ENCODE results near the gene OPN1SW. TPM values are rescaled to one million over a fixed set of nuclear protein-coding genes. Genes with fewer than 3 reads are reported as not detected.

The OPN1SW gene
- total RNA-seq, 2 experiments from 2014 or later, result not detected

DNA sequence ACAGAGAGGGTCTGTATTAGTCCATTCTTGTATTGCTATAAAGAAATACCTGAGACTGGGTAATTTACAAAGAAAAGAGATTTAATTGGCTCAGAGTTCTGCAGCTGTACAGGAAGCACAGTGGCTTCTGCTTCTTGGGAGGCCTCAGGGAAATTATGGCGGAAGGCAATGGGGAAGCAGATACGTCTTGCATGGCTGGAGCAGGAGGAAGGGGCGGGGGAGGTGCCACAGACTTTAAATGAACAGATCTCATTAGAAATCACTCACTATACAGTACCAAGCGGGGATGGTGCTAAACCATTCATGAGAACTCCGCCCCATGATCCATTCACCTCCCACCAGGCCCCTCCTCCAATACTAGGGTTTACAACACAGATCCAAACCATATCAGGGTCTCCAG, 40.2 kb downstream of the OPN1SW start:
- H3K27ac Mint-ChIP-seq, result no peak overlapping the region
- no peak overlapping the region for H3K4me3 Mint-ChIP-seq
- H3K4me1 Mint-ChIP-seq, result peaks cover 19% of the 10 kb centered on the region
- peaks cover 8% of the 10 kb centered on the region for H3K27me3 Mint-ChIP-seq
- CTCF ChIA-PET, result interaction anchor here (1.1 to 2.7 kb wide), 2 partner anchors 10 kb away, joined by 3 to 13 read pairs; no protein-coding TSS in a partner anchor
- no peak for DNase-seq
- no peaks in the 10 kb centered on the region for H3K9me3 Mint-ChIP-seq
- H3K36me3 Mint-ChIP-seq (ENCODE audit: low read depth), result peaks cover 2% of the 10 kb centered on the region
- POLR2A ChIA-PET, result no interaction called here

DNA sequence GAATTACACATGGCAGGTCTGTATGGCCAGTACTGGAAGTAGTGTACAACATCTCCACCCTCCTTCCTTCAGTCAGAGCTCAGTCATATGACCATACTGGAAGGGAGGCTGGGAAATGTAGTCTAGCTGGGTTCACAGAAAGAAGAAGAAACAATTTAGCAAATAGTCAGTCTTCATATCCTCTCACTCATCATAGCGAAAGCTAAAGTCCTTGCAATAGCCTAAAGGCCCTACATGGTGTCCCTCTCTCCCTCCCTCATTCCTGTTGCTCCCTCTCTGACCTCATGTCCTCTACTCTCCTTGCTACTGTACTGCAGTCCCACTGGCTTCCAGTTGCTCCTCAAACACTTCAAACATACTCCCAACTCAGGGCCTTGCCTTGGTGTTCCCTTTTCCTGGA, 40.7 kb downstream of the OPN1SW start:
- Mint-ChIP-seq H3K9me3 (no peaks in the 10 kb centered on the region), H3K4me1 (peaks cover 13% of the 10 kb centered on the region), H3K4me3 (no peak overlapping the region), H3K36me3 (ENCODE audit: low read depth) (peaks cover 2% of the 10 kb centered on the region), H3K27ac (no peak overlapping the region), H3K27me3 (peaks cover 8% of the 10 kb centered on the region)
- DNase-seq, result no peak
- POLR2A ChIA-PET, result no interaction called here
- CTCF ChIA-PET, result interaction anchor here (1.1 to 2.7 kb wide), 2 partner anchors 9 to 11 kb away, joined by 3 to 13 read pairs; no protein-coding TSS in a partner anchor

GRCh38 chr7:128733278-128733645, 42.3 kb downstream of the OPN1SW start:
- Mint-ChIP-seq H3K36me3 (ENCODE audit: low read depth) (no peaks in the 10 kb centered on the region), H3K27me3 (peaks cover 8% of the 10 kb centered on the region), H3K9me3 (no peaks in the 10 kb centered on the region), H3K4me3 (no peak overlapping the region), H3K27ac (no peak overlapping the region), H3K4me1 (peaks cover 3% of the 10 kb centered on the region)
- ChIA-PET CTCF (interaction anchor here (0.9 kb wide), 1 partner anchor 12 kb away, joined by 3 read pairs; no protein-coding TSS in a partner anchor), POLR2A (no interaction called here)
- DNase-seq, result no peak

GRCh38 chr7:128732521-128733277, 42.9 kb downstream of the OPN1SW start:
- POLR2A ChIA-PET, result no interaction called here

GRCh38 chr7:128731184-128731583, 44.4 kb downstream of the OPN1SW start:
- Mint-ChIP-seq H3K9me3 (no peaks in the 10 kb centered on the region), H3K4me3 (no peak overlapping the region), H3K27me3 (peaks cover 14% of the 10 kb centered on the region), H3K4me1 (no peaks in the 10 kb centered on the region), H3K36me3 (ENCODE audit: low read depth) (no peaks in the 10 kb centered on the region), H3K27ac (no peak overlapping the region)
- ChIA-PET POLR2A (no interaction called here), CTCF (no interaction called here)
- DNase-seq, result no peak

More at GRCh38 chr7:128732521-128733277, 42.9 kb downstream of the OPN1SW start:
- Mint-ChIP-seq H3K27ac (no peak overlapping the region), H3K36me3 (ENCODE audit: low read depth) (no peaks in the 10 kb centered on the region), H3K4me1 (no peaks in the 10 kb centered on the region), H3K27me3 (peaks cover 8% of the 10 kb centered on the region), H3K9me3 (no peaks in the 10 kb centered on the region), H3K4me3 (no peak overlapping the region)
- no peak for DNase-seq
- CTCF ChIA-PET, result interaction anchor here (0.6 to 0.9 kb wide), 2 partner anchors 13 to 270 kb away, joined by 3 read pairs; no protein-coding TSS in a partner anchor

DNA sequence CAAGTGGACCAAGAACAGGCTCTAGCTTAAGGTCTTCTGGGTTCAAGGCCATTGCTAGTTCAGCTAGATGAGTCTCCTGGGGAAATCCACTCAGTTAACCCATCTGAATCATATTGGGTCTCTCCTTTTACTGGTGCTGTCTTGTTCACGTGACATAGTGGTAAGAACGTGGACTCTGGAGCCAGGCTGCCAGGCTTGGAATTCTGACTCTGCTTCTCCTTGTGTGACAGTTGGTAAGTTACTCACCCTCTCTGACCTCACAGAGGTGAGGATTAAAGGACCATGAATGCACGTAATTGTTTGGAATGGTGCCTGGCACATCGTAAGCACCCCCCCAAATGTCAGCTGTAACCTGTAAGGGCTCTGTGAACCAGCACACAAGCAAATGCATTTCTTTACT, 46.1 kb downstream of the OPN1SW start:
- no peaks in the 10 kb centered on the region for H3K36me3 Mint-ChIP-seq (ENCODE audit: low read depth)
- no peak for DNase-seq
- peaks cover 23% of the 10 kb centered on the region for H3K27me3 Mint-ChIP-seq
- ChIA-PET CTCF (interaction anchor here (1.2 kb wide), 1 partner anchor 143 kb away, joined by 3 read pairs; no protein-coding TSS in a partner anchor), POLR2A (no interaction called here)
- H3K4me1 Mint-ChIP-seq, result no peaks in the 10 kb centered on the region
- H3K9me3 Mint-ChIP-seq, result no peaks in the 10 kb centered on the region
- no peak overlapping the region for H3K27ac Mint-ChIP-seq
- H3K4me3 Mint-ChIP-seq, result no peak overlapping the region

DNA sequence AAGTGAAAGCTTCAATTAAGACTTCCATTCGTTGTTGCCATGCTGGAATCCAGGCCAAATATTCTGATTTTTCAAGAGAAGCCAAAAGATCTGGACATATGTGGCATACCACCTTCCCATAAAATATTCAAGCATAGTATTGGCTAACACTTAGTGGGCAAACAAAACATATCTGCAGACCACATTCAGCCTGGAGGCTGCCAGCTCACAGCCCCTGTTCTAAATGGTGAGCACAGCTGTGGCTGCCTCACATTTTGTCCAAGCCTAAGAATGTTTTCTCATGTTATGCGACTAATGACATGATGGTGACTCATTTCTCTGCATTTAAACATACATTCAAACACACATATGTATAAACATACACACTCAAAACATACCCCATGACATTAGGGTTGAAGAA, 47.0 kb downstream of the OPN1SW start:
- Mint-ChIP-seq H3K4me3 (no peak overlapping the region), H3K27me3 (peaks cover 27% of the 10 kb centered on the region), H3K36me3 (ENCODE audit: low read depth) (no peaks in the 10 kb centered on the region), H3K27ac (no peak overlapping the region), H3K9me3 (no peaks in the 10 kb centered on the region), H3K4me1 (no peaks in the 10 kb centered on the region)
- ChIA-PET POLR2A (no interaction called here), CTCF (interaction anchor here (0.6 to 1.2 kb wide), 2 partner anchors 44 to 142 kb away, joined by 3 to 4 read pairs; no protein-coding TSS in a partner anchor)
- DNase-seq, result no peak

GRCh38 chr7:128727239-128727638, 48.4 kb downstream of the OPN1SW start:
- H3K27me3 Mint-ChIP-seq, result peaks cover 28% of the 10 kb centered on the region
- H3K9me3 Mint-ChIP-seq, result no peaks in the 10 kb centered on the region
- POLR2A ChIA-PET, result no interaction called here
- no peak overlapping the region for H3K4me3 Mint-ChIP-seq
- CTCF ChIA-PET, result interaction anchor here (1.3 kb wide), 1 partner anchor 11 kb away, joined by 3 read pairs; no protein-coding TSS in a partner anchor
- H3K27ac Mint-ChIP-seq, result no peak overlapping the region
- no peaks in the 10 kb centered on the region for H3K36me3 Mint-ChIP-seq (ENCODE audit: low read depth)
- no peak for DNase-seq
- no peaks in the 10 kb centered on the region for H3K4me1 Mint-ChIP-seq

DNA sequence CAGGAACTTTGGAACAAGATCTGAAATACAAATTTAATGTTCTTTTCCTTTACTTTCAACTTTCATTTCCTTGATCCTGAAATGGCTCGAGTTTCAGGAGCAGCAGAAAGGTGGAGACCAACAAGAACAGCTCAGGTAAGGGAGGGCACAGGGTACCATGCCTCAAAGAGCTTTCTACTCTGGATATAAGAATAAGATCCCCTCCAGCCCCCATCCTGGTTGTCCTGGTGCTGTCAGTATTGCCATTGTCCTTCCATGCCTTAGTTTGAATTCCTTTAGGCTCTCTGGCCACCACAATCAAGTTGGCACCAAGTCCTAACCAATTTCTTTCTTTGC, 48.9 kb downstream of the OPN1SW start:
- Mint-ChIP-seq H3K36me3 (ENCODE audit: low read depth) (no peaks in the 10 kb centered on the region), H3K4me3 (no peak overlapping the region), H3K27me3 (peaks cover 28% of the 10 kb centered on the region), H3K4me1 (no peaks in the 10 kb centered on the region), H3K9me3 (no peaks in the 10 kb centered on the region), H3K27ac (no peak overlapping the region)
- ChIA-PET CTCF (interaction anchor here (1.3 to 2.6 kb wide), 3 partner anchors 8 to 27 kb away, joined by 3 to 13 read pairs (median 4); no protein-coding TSS in a partner anchor), POLR2A (no interaction called here)
- DNase-seq, result no peak

- H3K4me1 Mint-ChIP-seq, result no peaks in the 10 kb centered on the region
- ChIA-PET POLR2A (no interaction called here), CTCF (interaction anchor here (1.3 to 2.6 kb wide), 3 partner anchors 9 to 26 kb away, joined by 3 to 13 read pairs (median 4); no protein-coding TSS in a partner anchor)
- no peak for DNase-seq
- no peak overlapping the region for H3K27ac Mint-ChIP-seq
- H3K36me3 Mint-ChIP-seq (ENCODE audit: low read depth), result no peaks in the 10 kb centered on the region
- peaks cover 27% of the 10 kb centered on the region for H3K27me3 Mint-ChIP-seq
- no peak overlapping the region for H3K4me3 Mint-ChIP-seq
- H3K9me3 Mint-ChIP-seq, result no peaks in the 10 kb centered on the region
These were observed 49.4 kb downstream of the OPN1SW start for GRCh38 chr7:128726059-128726736.

DNA sequence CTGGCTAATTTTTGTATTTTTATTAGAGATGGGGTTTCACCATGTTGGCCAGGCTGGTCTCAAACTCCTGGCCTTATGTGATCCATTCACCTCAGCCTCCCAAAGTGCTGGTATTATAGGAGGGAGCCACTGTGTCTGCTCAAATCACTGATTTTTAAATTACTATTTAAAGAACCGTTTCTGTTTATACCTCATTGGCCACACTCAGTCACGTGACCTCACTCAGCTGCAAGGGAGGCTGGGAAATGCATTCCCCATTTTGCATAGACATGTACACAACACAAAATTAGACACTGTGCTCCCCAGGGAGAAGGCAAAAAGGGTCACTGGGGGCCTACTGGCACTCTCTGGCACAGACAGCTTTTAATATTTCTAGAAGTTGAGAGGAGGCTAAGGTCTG, 50.1 kb downstream of the OPN1SW start:
- Mint-ChIP-seq H3K4me3 (no peak overlapping the region), H3K36me3 (ENCODE audit: low read depth) (no peaks in the 10 kb centered on the region), H3K4me1 (no peaks in the 10 kb centered on the region), H3K9me3 (no peaks in the 10 kb centered on the region), H3K27ac (no peak overlapping the region), H3K27me3 (peaks cover 28% of the 10 kb centered on the region)
- no peak for DNase-seq
- POLR2A ChIA-PET, result no interaction called here
- CTCF ChIA-PET, result interaction anchor here (1.6 to 2.6 kb wide), 2 partner anchors 10 to 26 kb away, joined by 4 to 13 read pairs; no protein-coding TSS in a partner anchor

- Mint-ChIP-seq H3K4me1 (no peaks in the 10 kb centered on the region), H3K9me3 (no peaks in the 10 kb centered on the region), H3K27me3 (peaks cover 28% of the 10 kb centered on the region), H3K36me3 (ENCODE audit: low read depth) (no peaks in the 10 kb centered on the region), H3K4me3 (no peak overlapping the region), H3K27ac (no peak overlapping the region)
- POLR2A ChIA-PET, result no interaction called here
- CTCF ChIA-PET, result interaction anchor here (2.6 kb wide), 1 partner anchor 10 kb away, joined by 13 read pairs; no protein-coding TSS in a partner anchor
- DNase-seq, result no peak
These were observed 50.9 kb downstream of the OPN1SW start for GRCh38 chr7:128724743-128725142.

All from activated CD4-positive, alpha-beta T cell treated with anti-CD3 and anti-CD28 coated beads, Interleukin-2, amount 10 ng/mL, durations not matched to agents 7 days and 5 days (primary cell).